Measurements from ENCODE around the gene KCNJ10.

KCNJ10 gene

GRCh38 chr1:160030657-160031364, 39.1 kb downstream of the KCNJ10 start:
- TF ChIP-seq ZFX (IDR thresholded peaks at IDR 0.05; ENCODE audit: borderline replicate concordance) (no peak), CTCF (IDR thresholded peaks at IDR 0.05) (no peak)
- peak overlapping the region; percentile 83 for H3K27ac ChIP-seq

- H3K27ac ChIP-seq: no peak overlapping the region
- no peak for TF ChIP-seq CTCF (IDR thresholded peaks at IDR 0.05)
- no peak for TF ChIP-seq ZFX (IDR thresholded peaks at IDR 0.05; ENCODE audit: borderline replicate concordance)
Observed at GRCh38 chr1:160028426-160028825, 41.5 kb downstream of the KCNJ10 start.

GRCh38 chr1:160025314-160025713, 44.6 kb downstream of the KCNJ10 start:
- H3K27ac ChIP-seq: no peak overlapping the region
- TF ChIP-seq CTCF (IDR thresholded peaks at IDR 0.05) (no peak), ZFX (IDR thresholded peaks at IDR 0.05; ENCODE audit: borderline replicate concordance) (no peak)

GRCh38 chr1:160024195-160024905, 45.6 kb downstream of the KCNJ10 start:
- no peak overlapping the region for H3K27ac ChIP-seq
- TF ChIP-seq CTCF (IDR thresholded peaks at IDR 0.05) (no peak), ZFX (IDR thresholded peaks at IDR 0.05; ENCODE audit: borderline replicate concordance) (no peak)

GRCh38 chr1:160022330-160023310, 47.3 kb downstream of the KCNJ10 start:
- TF ChIP-seq CTCF (IDR thresholded peaks at IDR 0.05): no peak
- no peak for TF ChIP-seq ZFX (IDR thresholded peaks at IDR 0.05; ENCODE audit: borderline replicate concordance)
- H3K27ac ChIP-seq: no peak overlapping the region

- TF ChIP-seq CTCF (IDR thresholded peaks at IDR 0.05) (no peak), ZFX (IDR thresholded peaks at IDR 0.05; ENCODE audit: borderline replicate concordance) (no peak)
- H3K27ac ChIP-seq: no peak overlapping the region
Observed at GRCh38 chr1:160021376-160022074, 48.4 kb downstream of the KCNJ10 start.

All from 22Rv1 (cell line).